HG02885 (cell line): ENCODE results near the gene ZBTB20.

Experiments
- ATAC-seq: cut with Tn5 transposase; IDR thresholded peaks from one replicate; pipeline ENCODE4 v1.9.1; 2021; ENCODE audit warnings: mild to moderate bottlenecking; ENCODE audit not compliant: unreplicated experiment, poor library complexity

The ZBTB20 gene

GRCh38 chr3:114566162-114566755 lies 580.8 kb downstream of the ZBTB20 start:
- peak; percentile 95 for ATAC-seq

- ATAC-seq, result no peak
These were observed 581.9 kb downstream of the ZBTB20 start for GRCh38 chr3:114565216-114565615.

DNA sequence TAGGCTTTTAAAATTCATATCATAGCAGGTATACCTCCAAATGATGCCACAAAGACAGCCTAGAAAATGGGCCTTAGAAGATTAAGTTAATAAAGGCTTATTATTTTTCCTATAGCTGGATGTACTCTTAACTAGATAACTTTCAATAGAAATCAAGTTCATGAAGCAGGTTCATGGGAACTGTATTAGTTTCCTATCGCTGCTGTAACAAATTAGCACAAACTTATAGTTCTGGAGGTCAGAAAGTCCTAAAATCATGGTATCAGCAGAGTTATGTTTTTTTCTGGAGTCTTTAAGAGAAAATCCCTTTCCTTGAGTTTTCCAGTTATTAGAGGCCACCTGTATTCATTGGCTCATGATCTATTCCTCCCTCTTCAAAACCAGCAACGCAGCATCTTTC lies 583.4 kb downstream of the ZBTB20 start:
- no peak for ATAC-seq

DNA sequence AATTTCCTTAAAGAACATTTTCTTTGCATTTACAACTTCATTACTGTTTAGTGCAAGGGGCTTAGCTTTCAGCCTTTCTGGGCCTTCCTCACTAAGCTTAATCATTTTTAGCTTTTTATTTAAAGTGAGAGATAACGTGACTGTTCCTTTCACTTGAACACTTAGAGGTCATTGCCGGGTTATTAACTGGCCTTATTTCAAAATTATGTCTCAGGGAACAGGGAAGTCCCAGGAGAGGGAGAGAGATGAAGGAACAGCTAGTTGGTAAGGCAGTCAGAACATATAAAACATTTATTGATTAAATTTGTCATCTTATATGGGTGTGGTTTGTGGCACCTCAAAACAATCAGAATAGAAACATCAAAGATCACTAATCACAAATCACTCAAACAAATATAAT lies 584.5 kb downstream of the ZBTB20 start:
- ATAC-seq, result no peak

GRCh38 chr3:114558271-114558670 lies 588.8 kb downstream of the ZBTB20 start:
- no peak for ATAC-seq

DNA sequence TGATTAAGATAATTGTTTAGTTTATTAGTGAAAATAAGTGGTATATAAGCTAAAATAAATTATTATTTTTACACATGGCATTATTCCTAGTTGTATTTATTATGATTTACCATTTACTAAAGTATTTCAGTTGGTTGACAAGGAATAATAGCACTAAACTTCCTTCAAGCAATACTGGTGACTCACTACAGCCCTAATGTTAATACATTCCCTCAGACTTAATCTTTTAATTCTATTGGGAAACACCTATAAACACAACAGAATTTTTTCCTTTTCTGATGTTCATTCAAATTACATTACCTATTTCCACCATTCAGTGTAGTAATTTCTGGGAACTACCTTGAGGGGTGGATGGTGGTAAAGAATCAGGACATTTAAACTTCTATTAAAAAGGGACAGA lies 589.3 kb downstream of the ZBTB20 start:
- ATAC-seq, result no peak

GRCh38 chr3:114556657-114557213 lies 590.4 kb downstream of the ZBTB20 start:
- no peak for ATAC-seq

DNA sequence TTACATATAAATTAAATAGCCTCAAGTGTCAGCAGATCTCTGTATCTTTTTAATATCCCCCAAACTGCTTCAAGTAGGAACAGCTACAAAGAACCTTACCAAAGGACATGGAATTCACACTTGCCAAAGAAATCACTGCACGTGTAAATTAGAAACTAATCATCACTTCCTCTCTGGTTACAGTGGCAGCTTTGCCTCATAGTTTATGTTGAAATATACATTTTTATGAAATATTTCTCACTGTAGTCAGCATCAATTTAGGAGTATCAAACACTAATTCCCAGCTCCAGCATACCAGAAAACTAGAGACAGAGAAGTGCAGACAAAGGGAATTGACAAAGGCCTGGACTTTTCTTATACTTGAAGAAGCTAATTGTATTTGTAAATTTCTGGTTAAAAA lies 592.4 kb downstream of the ZBTB20 start:
- ATAC-seq, result no peak

DNA sequence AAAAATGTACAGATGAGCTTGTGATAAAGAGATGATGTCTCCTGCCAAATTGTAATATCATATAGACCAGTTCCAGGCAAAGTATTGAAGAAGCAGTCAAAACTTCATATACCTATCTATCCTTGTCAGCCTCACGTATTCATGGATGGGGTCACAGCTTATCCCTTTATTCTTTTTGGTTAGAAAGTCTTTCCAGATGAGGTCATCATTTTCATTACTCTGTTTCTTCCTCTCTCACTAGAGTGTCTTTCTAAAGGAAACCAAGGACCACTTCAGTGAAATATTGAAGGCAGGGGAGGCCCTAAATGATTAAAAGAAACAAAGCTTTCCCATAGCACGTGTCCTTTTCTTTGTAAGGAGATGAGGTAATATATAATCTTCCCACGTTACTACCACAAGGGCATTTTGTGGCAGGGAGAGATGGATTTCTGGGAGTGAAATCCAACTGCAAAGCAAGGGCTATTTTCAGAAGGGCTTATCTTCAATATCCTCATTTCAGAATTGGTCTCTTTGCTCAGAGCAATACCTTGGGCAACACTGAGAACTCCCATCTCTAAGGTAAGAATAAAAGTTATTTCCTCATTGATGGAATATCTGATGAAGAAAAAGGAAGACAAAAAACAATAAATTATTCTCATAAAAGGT lies 593.0 kb downstream of the ZBTB20 start:
- no peak for ATAC-seq

GRCh38 chr3:114552527-114552812 lies 594.6 kb downstream of the ZBTB20 start:
- ATAC-seq, result no peak

DNA sequence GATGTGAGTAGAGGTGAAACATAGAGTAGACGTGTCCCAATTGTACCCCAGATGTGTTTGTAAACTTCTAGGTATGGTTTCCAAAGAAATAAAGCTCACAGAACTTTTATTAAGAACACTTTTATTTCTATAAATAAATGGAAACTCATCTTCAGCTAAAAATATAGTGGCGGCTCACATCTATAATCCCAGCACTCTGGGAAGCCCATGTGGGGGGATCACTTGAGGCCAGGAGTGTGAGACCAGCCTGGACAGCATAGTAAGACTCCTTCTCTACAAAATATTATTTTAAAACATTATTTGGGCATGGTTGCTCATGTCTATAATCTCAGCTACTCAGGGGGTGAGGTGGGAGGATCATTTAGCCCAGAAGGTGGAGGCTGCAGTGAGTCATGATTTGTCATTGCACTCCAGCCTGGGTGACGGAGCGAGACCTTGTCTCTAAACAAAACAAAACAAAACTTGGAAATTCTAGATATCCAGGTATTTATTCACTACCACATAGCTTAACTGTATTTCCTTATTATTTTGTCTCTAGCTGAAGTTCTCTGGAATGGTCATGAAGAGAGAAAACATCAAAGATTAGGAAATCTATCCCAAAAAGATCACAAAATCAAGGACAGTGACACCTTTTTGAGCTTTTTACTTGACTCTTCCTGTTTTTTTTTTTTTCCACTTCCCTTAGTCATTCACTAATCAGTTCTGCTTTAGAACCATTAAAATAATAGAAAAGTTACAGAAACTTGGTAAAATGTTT lies 595.1 kb downstream of the ZBTB20 start:
- no peak for ATAC-seq

DNA sequence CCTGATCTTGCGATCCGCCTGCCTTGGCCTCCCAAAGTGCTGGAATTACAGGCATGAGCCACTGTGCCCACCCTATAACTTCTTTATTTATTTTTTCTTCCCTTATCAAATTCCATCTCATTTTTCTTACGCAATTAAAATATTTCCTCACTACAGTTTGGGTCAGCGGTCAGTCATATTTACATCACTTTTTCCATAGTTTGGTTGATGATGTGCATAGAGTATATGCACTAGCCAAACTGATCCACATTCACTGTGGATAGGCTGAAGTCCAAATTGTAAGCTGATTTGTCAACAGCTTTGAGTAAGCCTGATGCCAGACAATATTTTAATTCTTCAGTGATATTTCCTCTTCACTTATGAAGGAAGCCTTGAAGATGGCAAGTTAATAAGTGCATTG lies 596.9 kb downstream of the ZBTB20 start:
- no peak for ATAC-seq

- ATAC-seq, result no peak
These were observed 601.9 kb downstream of the ZBTB20 start for GRCh38 chr3:114545193-114545592.

GRCh38 chr3:114542359-114542758 lies 604.7 kb downstream of the ZBTB20 start:
- ATAC-seq, result no peak

- ATAC-seq, result no peak
These were observed 607.6 kb downstream of the ZBTB20 start for GRCh38 chr3:114539525-114539924.

GRCh38 chr3:114538211-114538610 lies 608.9 kb downstream of the ZBTB20 start:
- ATAC-seq, result no peak

GRCh38 chr3:114528517-114528916 lies 618.6 kb downstream of the ZBTB20 start:
- ATAC-seq, result no peak

GRCh38 chr3:114527036-114527644 lies 619.9 kb downstream of the ZBTB20 start:
- ATAC-seq, result no peak

- ATAC-seq, result no peak
These were observed 621.8 kb downstream of the ZBTB20 start for GRCh38 chr3:114525278-114525677.

DNA sequence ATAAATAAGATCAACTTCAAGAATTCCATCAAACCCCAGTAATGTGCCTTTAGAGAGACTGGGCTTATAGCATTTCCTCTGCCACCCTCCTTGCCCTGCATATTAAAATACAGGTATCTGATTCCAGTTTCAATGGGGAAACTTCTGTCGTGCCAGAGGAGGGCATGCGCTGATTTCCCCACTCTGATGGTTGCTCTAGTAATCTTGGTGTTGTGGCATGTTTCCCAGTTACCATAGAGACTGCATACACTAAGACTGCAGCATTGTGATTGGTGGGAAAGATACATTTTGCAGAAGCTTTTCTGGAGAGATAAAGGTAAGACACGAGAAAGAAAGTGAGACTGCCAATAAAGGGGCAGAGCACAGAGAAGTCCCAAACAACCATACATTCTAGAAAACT lies 627.7 kb downstream of the ZBTB20 start:
- peak; percentile 66 for ATAC-seq

GRCh38 chr3:114518206-114518808 lies 628.8 kb downstream of the ZBTB20 start:
- no peak for ATAC-seq
